GM21529 (cell line): ENCODE results near the gene ZNF587.
"Not testable (repeated sequence)": the region's sequence is repeated elsewhere in the genome, so short reads cannot be mapped to it uniquely, and the experiment has no call there.

Experiments
- ATAC-seq: cut with Tn5 transposase; IDR thresholded peaks from one replicate; pipeline ENCODE4 v1.9.1; 2021; ENCODE audit not compliant: unreplicated experiment

Gene ZNF587

GRCh38 chr19:57886046-57886445 is 36.4 kb downstream of the ZNF587 start:
- no peak for ATAC-seq

DNA sequence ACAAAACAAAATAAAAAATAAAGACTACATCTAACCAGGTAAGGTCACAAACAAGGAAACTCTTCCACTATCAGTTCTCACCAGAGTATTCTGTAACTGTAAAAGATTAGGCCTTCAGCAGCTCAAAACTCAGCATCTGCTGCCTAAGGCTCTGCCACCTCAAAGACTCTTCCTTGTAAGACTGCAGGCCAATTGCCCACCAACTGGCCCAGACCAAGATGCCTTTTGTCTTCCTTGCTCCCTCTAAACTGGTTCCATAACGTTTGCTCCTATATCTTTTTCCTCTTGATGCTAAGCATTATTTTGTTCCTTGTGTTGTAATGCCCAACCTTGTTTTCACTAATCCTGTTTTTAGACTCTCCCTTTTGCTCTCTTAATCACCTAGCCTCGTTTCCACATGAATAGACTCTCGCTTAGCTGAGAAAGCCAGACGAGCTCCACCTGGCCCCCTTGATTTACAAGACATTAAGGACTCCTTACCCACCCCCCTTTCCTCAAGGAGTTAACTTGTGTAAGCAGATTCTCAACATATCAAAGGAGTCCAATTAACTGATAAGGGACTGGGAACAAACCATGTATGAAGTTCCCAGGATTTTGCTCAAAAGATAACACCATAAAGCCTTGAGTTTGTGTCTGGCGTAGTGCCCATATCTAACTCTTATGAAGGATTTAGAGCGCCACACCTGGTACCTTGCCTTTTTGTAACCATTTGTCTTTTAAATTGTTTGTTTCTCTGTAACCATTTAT is 37.7 kb downstream of the ZNF587 start:
- no peak for ATAC-seq

GRCh38 chr19:57888107-57888559 is 38.5 kb downstream of the ZNF587 start:
- no peak for ATAC-seq

GRCh38 chr19:57888560-57889231 is 39.0 kb downstream of the ZNF587 start, which contains the start of gene ZNF814:
Gene ZNF814, minus strand, starts transcription at chr19:57889037. Its CDS starts 235 bp downstream, at chr19:57888802.
- ATAC-seq, result peak; percentile 85

DNA sequence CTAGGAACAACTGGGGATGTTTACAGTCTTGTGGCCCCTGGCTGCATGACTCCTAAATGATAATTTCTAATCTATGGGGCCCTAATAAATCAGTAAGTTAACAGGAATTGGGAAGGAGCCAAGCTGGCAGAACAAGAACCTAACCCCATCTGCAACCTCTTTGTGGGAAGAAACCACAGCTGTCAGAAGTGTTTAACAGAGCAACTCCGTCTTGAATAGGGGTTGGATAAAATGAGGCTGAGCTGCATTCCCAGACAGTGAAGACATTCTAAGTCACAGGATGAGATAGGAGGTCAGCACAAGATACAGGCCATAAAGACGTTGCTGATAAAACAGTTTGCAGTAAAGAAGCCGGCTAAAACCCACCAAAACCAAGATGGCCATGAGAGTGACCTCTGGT is 41.0 kb downstream of the ZNF587 start:
- not testable (repeated sequence) for ATAC-seq

GRCh38 chr19:57900311-57900710 is 50.7 kb downstream of the ZNF587 start:
- no peak for ATAC-seq

GRCh38 chr19:57903618-57904184 is 54.0 kb downstream of the ZNF587 start:
- ATAC-seq, result no peak

DNA sequence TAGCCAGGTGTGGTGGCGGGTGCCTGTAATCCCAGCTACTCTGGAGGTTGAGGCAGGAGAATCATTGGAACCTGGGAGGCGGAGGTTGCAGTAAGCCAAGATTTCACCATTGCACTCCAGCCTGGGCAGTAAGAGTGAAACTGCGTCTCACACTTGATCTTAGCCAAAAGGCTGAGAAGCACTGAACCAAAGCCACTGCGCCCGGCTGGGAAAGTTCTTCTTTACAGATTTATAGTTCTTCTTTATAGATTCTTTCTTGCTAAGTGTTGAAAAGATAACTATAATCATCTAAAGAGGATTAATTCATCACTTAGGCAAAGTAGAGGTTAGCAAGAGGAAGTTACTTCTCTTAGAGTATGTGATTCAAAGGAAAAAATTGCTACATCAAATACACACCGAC is 55.6 kb downstream of the ZNF587 start:
- ATAC-seq, result no peak

- ATAC-seq, result no peak
Observed at GRCh38 chr19:57907394-57907793, 57.7 kb downstream of the ZNF587 start.

- ATAC-seq, result no peak
Observed at GRCh38 chr19:57914531-57914930, 64.9 kb downstream of the ZNF587 start.
